Measurements from ENCODE around the gene PPP2R1B.

DNA sequence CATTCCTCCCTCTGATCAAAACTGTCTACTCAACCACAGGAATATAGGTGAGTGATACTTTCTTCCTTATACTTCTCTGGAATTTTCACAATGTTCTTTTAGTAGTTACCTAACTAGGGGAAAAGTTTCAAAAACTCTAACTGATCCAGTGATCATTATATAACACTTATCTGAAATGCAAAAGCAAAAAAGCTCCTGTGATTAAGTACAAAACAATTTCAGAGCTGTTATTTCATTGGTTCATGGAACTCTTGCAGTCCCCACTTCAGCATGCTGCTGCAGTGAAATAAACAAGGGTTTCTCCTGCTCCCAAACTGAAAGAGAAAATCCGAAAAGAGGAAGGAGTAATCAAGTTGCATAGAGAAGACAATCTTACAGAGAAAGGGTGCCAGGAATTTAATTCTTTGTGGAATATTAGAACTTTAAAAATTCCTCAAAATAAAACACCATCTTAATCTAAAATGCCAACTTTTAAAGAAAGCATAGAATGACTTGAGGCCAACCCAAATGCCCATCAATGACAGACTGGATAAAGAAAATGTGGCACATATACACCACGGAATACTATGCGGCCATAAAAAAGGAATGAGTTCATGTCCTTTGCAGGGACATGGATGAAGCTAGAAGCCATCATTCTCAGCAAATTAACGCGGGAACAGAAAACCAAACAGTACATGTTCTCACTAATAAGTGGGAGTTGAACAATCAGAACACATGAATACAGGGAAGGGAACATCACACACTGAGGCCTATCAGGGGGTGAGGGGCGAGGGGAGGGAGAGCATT is 20.3 kb downstream of the PPP2R1B start:
- TF ChIP-seq POLR2AphosphoS5 (IDR thresholded peaks at IDR 0.05) (no peak), SMC3 (conservative IDR thresholded peaks at IDR 0.05; ENCODE audit: poor library complexity) (no peak)

Data from neural cell (in vitro differentiated cells).